ENCODE measurements around the gene STAC.
"Not testable (repeated sequence)": the region's sequence is repeated elsewhere in the genome, so short reads cannot be mapped to it uniquely, and the experiment has no call there.

- not testable (repeated sequence) for TF ChIP-seq CTCF, POLR2A, EP300 (IDR thresholded peaks at IDR 0.05)
These were observed 72.9 kb downstream of the STAC start for GRCh38 chr3:36453213-36453612.

Measured in stomach (tissue), 4 donors.